ENCODE results near the gene UTY. TPM values are rescaled to one million over a fixed set of nuclear protein-coding genes. Genes with fewer than 3 reads are reported as not detected.

UTY gene
- total RNA-seq, 1 experiment from 2014 or later = 5.9 TPM

DNA sequence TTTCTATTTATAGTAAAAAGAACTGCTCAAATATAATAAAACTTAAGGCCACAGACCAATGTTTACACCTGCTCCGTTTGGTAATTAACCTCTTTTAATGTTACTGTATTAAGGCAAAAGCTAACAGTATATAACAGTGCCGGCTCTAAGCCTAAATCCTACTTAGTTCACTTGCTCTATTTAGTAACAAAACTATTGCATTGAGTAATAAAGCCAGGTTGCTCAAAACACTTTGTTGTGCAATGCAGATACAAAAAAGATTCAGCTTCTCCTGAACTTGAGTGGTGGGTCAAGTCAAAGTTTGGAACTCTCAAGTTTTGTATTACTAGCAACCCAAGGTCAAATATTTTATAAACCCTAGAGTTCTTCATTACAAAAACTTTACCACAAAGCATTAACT, 116.2 kb downstream of the UTY start:
- POLR2A ChIA-PET = no interaction called here
- Histone ChIP-seq H3K4me3 (replicated peaks in 1 of 2; ENCODE audit: low read depth in 1 of 2, low read length in 2 of 2) (no peak overlapping the region), H3K9me2 (ENCODE audit: insufficient read depth) (no peaks in the 10 kb centered on the region), H3K27me3 (ENCODE audit: insufficient read depth, low read length) (no peaks in the 10 kb centered on the region), H3K4me1 (ENCODE audit: control insufficient read depth in 1 of 2, insufficient read depth in 2 of 2, low read length in 2 of 2) (no peaks in the 10 kb centered on the region), H3K9me3 (ENCODE audit: control insufficient read depth in 1 of 2, insufficient read depth in 1 of 2, low read depth in 1 of 2, low read length in 2 of 2) (no peaks in the 10 kb centered on the region), H4K20me1 (ENCODE audit: insufficient read depth) (no peaks in the 10 kb centered on the region), H3K27ac (ENCODE audit: low read depth, low read length) (no peak overlapping the region), H3K36me3 (ENCODE audit: control insufficient read depth in 1 of 2, insufficient read depth in 2 of 2, low read length in 2 of 2) (no peaks in the 10 kb centered on the region), H2AFZ (ENCODE audit: low read depth, low read length, poor library complexity, severe bottlenecking) (no peak overlapping the region), H3K9ac (ENCODE audit: low read length) (no peak overlapping the region), H3K79me2 (ENCODE audit: insufficient read depth, low read length) (no peaks in the 10 kb centered on the region), H3K4me2 (ENCODE audit: low read length) (no peak overlapping the region)
- no peak for TF ChIP-seq JUND (IDR thresholded peaks at IDR 0.05)
- no peak for TF ChIP-seq TCF7L2 (IDR thresholded peaks at IDR 0.05; ENCODE audit: borderline replicate concordance, extremely low read depth, insufficient read depth, insufficient read length)
- no peak for TF ChIP-seq SP1 (IDR thresholded peaks at IDR 0.05; ENCODE audit: low read depth)
- TF ChIP-seq, protein P1, sequence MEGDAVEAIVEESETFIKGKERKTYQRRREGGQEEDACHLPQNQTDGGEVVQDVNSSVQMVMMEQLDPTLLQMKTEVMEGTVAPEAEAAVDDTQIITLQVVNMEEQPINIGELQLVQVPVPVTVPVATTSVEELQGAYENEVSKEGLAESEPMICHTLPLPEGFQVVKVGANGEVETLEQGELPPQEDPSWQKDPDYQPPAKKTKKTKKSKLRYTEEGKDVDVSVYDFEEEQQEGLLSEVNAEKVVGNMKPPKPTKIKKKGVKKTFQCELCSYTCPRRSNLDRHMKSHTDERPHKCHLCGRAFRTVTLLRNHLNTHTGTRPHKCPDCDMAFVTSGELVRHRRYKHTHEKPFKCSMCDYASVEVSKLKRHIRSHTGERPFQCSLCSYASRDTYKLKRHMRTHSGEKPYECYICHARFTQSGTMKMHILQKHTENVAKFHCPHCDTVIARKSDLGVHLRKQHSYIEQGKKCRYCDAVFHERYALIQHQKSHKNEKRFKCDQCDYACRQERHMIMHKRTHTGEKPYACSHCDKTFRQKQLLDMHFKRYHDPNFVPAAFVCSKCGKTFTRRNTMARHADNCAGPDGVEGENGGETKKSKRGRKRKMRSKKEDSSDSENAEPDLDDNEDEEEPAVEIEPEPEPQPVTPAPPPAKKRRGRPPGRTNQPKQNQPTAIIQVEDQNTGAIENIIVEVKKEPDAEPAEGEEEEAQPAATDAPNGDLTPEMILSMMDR (IDR thresholded peaks at IDR 0.05 in 2 of 3, conservative IDR thresholded peaks at IDR 0.05 in 1 of 3; ENCODE audit: borderline replicate concordance in 1 of 3, insufficient read depth in 1 of 3, low read depth in 2 of 3, low read length in 2 of 3) = no peak
- TF ChIP-seq FOSL1 (IDR thresholded peaks at IDR 0.05; ENCODE audit: low read depth) = no peak
- TF ChIP-seq SIN3A (IDR thresholded peaks at IDR 0.05; ENCODE audit: low read depth) = no peak
- no peak for TF ChIP-seq CBX3 (IDR thresholded peaks at IDR 0.05; ENCODE audit: low read depth)
- TF ChIP-seq SRF (IDR thresholded peaks at IDR 0.05; ENCODE audit: low read depth) = no peak
- TF ChIP-seq EGR1 (IDR thresholded peaks at IDR 0.05; ENCODE audit: low read depth) = no peak
- no peak for TF ChIP-seq ZNF274 (IDR thresholded peaks at IDR 0.05; ENCODE audit: low read depth, low read length)
- TF ChIP-seq, protein P2, sequence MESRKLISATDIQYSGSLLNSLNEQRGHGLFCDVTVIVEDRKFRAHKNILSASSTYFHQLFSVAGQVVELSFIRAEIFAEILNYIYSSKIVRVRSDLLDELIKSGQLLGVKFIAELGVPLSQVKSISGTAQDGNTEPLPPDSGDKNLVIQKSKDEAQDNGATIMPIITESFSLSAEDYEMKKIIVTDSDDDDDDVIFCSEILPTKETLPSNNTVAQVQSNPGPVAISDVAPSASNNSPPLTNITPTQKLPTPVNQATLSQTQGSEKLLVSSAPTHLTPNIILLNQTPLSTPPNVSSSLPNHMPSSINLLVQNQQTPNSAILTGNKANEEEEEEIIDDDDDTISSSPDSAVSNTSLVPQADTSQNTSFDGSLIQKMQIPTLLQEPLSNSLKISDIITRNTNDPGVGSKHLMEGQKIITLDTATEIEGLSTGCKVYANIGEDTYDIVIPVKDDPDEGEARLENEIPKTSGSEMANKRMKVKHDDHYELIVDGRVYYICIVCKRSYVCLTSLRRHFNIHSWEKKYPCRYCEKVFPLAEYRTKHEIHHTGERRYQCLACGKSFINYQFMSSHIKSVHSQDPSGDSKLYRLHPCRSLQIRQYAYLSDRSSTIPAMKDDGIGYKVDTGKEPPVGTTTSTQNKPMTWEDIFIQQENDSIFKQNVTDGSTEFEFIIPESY (IDR thresholded peaks at IDR 0.05; ENCODE audit: extremely low read depth, insufficient replicate concordance, low read length) = no peak
- TF ChIP-seq RAD21 (IDR thresholded peaks at IDR 0.05; ENCODE audit: low read depth) = no peak
- no peak for TF ChIP-seq CEBPB (IDR thresholded peaks at IDR 0.05; ENCODE audit: low read depth)
- TF ChIP-seq, protein P3, sequence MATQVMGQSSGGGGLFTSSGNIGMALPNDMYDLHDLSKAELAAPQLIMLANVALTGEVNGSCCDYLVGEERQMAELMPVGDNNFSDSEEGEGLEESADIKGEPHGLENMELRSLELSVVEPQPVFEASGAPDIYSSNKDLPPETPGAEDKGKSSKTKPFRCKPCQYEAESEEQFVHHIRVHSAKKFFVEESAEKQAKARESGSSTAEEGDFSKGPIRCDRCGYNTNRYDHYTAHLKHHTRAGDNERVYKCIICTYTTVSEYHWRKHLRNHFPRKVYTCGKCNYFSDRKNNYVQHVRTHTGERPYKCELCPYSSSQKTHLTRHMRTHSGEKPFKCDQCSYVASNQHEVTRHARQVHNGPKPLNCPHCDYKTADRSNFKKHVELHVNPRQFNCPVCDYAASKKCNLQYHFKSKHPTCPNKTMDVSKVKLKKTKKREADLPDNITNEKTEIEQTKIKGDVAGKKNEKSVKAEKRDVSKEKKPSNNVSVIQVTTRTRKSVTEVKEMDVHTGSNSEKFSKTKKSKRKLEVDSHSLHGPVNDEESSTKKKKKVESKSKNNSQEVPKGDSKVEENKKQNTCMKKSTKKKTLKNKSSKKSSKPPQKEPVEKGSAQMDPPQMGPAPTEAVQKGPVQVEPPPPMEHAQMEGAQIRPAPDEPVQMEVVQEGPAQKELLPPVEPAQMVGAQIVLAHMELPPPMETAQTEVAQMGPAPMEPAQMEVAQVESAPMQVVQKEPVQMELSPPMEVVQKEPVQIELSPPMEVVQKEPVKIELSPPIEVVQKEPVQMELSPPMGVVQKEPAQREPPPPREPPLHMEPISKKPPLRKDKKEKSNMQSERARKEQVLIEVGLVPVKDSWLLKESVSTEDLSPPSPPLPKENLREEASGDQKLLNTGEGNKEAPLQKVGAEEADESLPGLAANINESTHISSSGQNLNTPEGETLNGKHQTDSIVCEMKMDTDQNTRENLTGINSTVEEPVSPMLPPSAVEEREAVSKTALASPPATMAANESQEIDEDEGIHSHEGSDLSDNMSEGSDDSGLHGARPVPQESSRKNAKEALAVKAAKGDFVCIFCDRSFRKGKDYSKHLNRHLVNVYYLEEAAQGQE (IDR thresholded peaks at IDR 0.05; ENCODE audit: low read depth) = no peak
- intact Hi-C loops (cut with micrococcal nuclease) = no loop called here
- ATAC-seq (no peak), DNase-seq (ENCODE audit: low read depth, low spot score) (no peak)
- no TSS peak for BruUV-seq (replicated peaks)
- RAD21 ChIA-PET (ENCODE audit: low non-redundant PET in 1 of 2, low total read pairs in 2 of 2, uncharacterized antibody in 2 of 2, unreplicated experiment in 2 of 2) = no interaction called here
- CTCF ChIA-PET = no interaction called here
